ENCODE measurements around the gene TTLL5.

DNA sequence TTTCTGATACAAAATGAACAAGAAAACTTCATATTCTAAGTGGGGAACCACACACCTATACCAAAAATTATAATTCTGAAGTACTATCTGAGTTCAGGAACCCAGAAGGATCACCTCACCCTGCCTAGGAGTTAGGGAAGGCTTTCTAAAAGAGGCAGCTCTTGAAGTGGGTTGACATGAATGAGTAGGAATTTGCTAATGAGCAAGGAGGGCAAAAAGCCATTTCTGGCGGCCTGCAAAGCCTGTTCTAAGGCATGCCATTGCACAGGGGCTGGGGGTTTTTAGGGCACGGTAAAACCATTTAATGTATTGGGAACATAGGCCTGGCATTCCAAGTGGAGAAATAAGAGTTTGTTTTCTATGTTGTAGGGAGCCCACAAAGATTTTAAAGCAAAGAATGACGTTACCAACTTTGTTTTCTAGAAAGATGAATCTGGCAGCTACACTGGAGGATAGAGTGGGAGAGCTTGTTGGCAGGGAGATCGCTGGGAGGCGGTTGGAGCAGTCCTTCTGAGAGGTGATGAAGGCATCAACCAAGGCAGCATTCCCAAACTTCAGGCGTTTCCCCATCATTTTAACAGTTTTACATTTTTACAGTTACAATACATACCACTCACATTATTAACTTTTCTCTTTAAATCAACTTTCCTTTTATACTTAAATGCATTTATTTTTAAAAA lies 338.6 kb downstream of the TTLL5 start:
- no peak for TF ChIP-seq CTCF (IDR thresholded peaks at IDR 0.05)
- TF ChIP-seq POLR2AphosphoS5 (IDR thresholded peaks at IDR 0.05) = no peak
- TF ChIP-seq POLR2A (IDR thresholded peaks at IDR 0.05) = no peak
